HUES6 (cell line): ENCODE data around the gene ZHX3.

ENCODE experiments used
- H3K27ac ChIP-seq: 2 replicates; pipeline ENCODE4 v1.7.0; 2013; ENCODE audit warnings: low read depth, mild to moderate bottlenecking, low read length, inconsistent platforms
- H3K27me3 ChIP-seq: 2 replicates; pipeline ENCODE4 v1.6.1; 2013; ENCODE audit warnings: low read length; ENCODE audit not compliant: control insufficient read depth, insufficient read depth
- H3K36me3 ChIP-seq: 2 replicates; pipeline ENCODE4 v1.6.1; 2013; ENCODE audit warnings: low read length; ENCODE audit not compliant: control insufficient read depth, insufficient read depth
- H3K4me1 ChIP-seq: 2 replicates; pipeline ENCODE4 v1.6.1; 2013; ENCODE audit warnings: low read length; ENCODE audit not compliant: control insufficient read depth, insufficient read depth
- H3K4me3 ChIP-seq: 2 replicates; pipeline ENCODE4 v1.5.1; 2013; ENCODE audit warnings: low read depth, low read length
- H3K9ac ChIP-seq: one replicate; pipeline ENCODE4 v1.6.1; 2013; ENCODE audit warnings: mild to moderate bottlenecking, low read length
- H3K9me3 ChIP-seq: 2 replicates; pipeline ENCODE4 v1.6.1; 2013; ENCODE audit warnings: low read depth, low read length; ENCODE audit not compliant: control insufficient read depth, insufficient read depth

ZHX3 gene

DNA sequence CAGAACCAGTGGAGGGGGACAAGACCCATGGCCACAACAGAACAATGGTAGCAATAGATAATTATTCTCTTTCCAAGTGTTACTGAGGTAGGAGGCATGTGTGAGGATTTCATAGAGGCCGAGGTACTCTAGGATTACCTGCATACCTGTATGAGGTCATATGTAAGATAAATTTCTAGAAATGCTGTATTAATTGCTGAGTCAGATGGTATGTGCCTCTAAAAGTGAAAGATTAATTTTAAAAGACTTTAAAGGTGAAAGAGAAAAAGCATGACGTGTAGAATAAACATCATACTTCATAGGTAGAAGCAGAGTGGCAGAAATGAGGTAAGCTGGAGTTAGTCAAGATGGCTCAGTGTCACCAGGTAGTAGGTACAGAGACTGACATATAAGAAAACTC is 51.6 kb downstream of the ZHX3 start:
- no peak overlapping the region for H3K27ac ChIP-seq

DNA sequence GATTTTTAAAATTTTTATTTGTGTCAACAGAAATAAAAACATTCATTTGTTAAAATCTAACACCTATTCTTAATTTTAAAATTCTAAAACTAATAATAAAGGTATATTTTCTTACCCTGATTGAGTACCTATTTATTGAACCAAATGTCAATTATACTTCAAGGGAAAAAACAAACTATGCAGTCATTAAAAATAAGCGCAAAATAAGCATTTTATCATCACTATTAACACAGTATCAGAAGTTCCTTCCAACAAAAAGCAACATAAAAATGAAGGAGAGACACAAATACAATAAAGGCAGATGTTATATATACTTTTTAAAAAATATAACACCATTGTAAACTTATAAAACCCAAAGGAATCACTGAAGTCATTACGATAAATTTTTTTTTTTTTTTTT is 52.7 kb downstream of the ZHX3 start:
- Histone ChIP-seq H3K27me3 (no peaks in the 10 kb centered on the region), H3K4me1 (no peaks in the 10 kb centered on the region), H3K4me3 (no peak overlapping the region), H3K27ac (no peak overlapping the region), H3K9me3 (no peaks in the 10 kb centered on the region), H3K36me3 (no peaks in the 10 kb centered on the region), H3K9ac (no peak overlapping the region)

More for the DNA sequence above, 51.6 kb downstream of the ZHX3 start:
- no peaks in the 10 kb centered on the region for H3K9me3 ChIP-seq
- H3K36me3 ChIP-seq, result no peaks in the 10 kb centered on the region
- no peak overlapping the region for H3K9ac ChIP-seq
- H3K27me3 ChIP-seq, result no peaks in the 10 kb centered on the region
- H3K4me1 ChIP-seq, result no peaks in the 10 kb centered on the region
- H3K4me3 ChIP-seq, result no peak overlapping the region

DNA sequence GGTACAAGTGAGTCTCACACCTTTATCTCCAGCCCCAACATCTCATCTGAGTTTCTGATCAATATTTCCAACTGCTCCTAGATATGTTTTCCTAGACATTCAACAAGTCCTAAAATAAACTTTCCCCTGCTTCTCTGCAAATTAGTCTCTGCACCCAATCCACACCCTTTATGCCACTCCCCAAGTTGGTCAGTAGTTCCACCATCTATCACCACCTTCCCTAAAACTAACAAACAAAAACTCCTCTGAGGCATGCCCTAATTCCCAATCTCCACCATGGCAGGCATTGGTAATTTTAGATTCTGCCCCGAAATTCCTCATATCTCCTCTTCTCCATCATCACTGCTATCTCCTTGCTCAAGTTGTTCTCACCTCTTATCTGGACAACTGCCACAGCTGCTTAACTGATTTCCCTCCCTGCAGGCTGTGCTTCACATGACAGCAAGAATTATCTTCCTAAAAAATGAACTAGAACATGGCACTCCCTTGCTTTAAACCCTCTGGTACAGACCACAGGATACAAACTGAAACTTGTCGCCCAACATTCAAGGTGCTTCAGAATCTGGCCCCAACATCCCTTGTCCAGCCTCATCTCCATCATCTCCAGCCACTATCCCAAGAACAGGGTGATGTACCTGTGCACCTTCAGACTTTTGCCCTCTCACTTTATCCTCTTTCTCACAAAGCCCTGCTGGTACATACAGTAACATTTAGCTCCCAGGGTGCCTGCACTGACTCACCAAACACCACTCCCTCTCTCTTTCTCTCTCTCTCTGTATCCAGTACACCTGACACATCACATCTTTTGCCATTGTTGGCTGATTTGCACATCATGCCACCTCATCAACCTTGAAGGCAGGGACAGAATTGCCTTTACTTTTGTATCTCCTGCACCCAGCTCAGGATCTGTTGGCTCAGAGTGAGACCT is 55.5 kb downstream of the ZHX3 start:
- Histone ChIP-seq H3K36me3 (no peaks in the 10 kb centered on the region), H3K27ac (no peak overlapping the region), H3K9me3 (no peaks in the 10 kb centered on the region), H3K9ac (no peak overlapping the region), H3K4me3 (no peak overlapping the region), H3K4me1 (no peaks in the 10 kb centered on the region), H3K27me3 (no peaks in the 10 kb centered on the region)

DNA sequence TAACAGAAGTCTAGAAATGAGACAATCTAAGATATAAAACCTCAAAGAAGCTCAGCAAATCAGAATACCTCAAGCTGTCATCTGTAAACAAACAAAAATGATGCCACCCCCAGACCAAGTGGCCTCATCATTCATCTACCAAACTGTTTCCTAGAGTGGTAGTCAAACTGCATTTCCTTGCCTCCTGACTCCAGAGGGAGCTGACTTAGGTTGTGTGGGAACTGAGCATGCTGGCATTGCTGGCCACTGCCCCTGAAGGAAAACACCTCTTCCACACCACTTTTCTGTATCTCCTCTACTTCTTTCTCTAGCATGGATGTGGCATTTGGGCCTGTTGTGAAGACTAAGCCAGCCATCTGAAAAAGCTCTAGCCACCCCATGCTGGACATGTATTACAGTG is 56.3 kb downstream of the ZHX3 start:
- Histone ChIP-seq H3K36me3 (no peaks in the 10 kb centered on the region), H3K4me3 (no peak overlapping the region), H3K4me1 (no peaks in the 10 kb centered on the region), H3K9me3 (no peaks in the 10 kb centered on the region), H3K27me3 (no peaks in the 10 kb centered on the region), H3K27ac (no peak overlapping the region), H3K9ac (no peak overlapping the region)

DNA sequence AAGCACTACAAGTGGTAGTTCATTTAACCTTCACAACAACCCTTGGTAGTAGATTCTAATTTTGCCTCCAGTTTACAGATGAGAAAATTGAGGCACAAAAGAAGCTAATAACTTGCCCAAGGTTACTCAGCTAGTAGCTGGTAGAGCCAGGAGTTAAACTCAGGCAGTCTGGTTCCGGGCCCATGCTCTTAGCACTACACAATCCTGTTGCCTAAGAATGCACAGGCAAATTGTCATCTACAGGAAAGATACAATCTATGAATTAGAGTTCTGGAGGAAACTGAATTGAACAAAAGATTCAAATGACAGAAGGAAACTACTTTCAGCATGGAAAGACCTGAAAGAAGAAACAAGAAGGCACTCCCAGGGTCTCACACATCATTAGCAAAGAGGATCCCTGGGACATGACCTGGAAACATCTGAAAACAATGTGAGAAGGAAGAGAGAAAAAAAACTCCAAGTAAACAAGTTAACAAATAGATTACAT is 56.8 kb downstream of the ZHX3 start:
- Histone ChIP-seq H3K9ac (no peak overlapping the region), H3K36me3 (no peaks in the 10 kb centered on the region), H3K4me3 (no peak overlapping the region), H3K27me3 (no peaks in the 10 kb centered on the region), H3K4me1 (no peaks in the 10 kb centered on the region), H3K27ac (no peak overlapping the region), H3K9me3 (no peaks in the 10 kb centered on the region)

DNA sequence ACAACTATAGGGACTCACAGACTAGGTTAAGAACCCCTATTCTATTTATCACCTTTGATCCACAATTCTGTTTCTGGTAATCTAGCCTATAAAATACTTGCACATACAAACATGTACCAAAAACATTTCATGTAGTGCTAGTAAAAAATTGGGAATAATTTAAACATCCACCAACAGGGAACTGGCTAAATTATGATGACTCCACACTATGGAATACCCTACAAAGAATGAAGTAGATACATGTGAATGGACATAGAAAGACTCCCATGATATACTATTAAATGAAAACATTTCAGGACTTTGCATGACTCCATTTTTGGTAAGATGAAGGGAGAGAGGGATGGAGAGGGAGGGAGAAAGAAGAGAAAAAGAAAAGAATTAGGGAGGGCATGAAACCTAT is 58.2 kb downstream of the ZHX3 start:
- no peaks in the 10 kb centered on the region for H3K9me3 ChIP-seq
- no peak overlapping the region for H3K9ac ChIP-seq
- no peaks in the 10 kb centered on the region for H3K36me3 ChIP-seq
- no peaks in the 10 kb centered on the region for H3K4me1 ChIP-seq
- no peak overlapping the region for H3K27ac ChIP-seq
- no peaks in the 10 kb centered on the region for H3K27me3 ChIP-seq
- no peak overlapping the region for H3K4me3 ChIP-seq

DNA sequence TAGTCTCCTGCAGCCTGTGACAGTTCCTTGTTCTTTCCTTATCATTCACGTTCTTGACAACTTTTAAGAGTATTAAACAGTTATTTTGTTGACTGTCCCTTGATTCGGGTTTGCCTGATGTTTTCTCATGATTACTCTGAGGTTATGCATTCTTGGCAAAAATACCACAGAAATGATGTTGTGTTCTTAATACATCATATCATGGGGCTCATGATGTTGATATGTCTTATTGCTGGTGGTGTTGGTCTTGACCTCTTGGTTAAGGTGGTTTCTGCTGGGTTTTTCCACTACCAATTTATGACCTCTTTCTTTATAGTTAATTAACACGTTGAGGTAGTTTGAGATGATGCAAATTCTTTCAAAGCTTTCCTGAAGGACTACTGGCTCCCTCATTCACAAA is 59.1 kb downstream of the ZHX3 start:
- no peak overlapping the region for H3K4me3 ChIP-seq
- no peaks in the 10 kb centered on the region for H3K4me1 ChIP-seq
- H3K36me3 ChIP-seq, result no peaks in the 10 kb centered on the region
- no peak overlapping the region for H3K27ac ChIP-seq
- no peak overlapping the region for H3K9ac ChIP-seq
- H3K9me3 ChIP-seq, result no peaks in the 10 kb centered on the region
- H3K27me3 ChIP-seq, result no peaks in the 10 kb centered on the region

DNA sequence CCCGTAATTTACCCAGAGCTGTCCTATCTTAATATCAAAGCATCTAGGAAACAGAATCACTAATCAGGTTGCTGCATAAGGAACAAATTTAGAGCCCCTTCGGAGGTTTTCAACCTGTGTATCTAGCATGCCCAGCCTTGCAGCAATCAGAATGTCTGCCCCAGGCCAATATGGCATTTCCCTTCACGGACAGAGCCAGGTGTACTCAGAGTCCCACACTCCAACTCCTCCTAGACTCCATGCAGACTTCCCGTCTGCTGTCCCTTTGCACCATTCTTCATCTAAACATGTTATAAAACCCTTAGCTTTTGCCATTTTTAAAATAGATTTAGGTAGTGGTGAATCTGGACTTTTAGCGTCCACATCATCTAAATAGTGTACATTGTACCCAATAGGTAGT is 61.0 kb downstream of the ZHX3 start:
- H3K27ac ChIP-seq, result no peak overlapping the region
- H3K27me3 ChIP-seq, result no peaks in the 10 kb centered on the region

DNA sequence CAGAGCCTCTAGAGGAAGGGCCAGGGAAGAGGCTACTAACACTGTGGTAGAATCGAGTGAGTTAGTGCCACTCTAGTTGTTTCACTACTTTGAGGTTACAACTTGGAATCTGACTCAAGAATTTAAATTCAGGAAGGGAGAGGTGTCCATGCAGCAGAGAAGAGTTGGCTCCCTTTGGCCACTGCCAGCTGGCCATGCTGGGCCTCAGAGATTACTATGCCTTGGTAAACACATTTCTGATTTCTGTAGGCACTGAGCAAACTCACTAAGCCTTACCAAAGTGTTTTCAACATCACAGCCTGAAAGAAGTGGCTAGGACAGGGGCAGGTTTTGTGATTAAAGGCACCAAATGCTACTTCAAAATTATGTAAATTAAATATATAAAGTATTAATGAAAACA is 61.9 kb downstream of the ZHX3 start:
- no peak overlapping the region for H3K27ac ChIP-seq

More for the DNA sequence above, 61.0 kb downstream of the ZHX3 start:
- Histone ChIP-seq H3K36me3 (no peaks in the 10 kb centered on the region), H3K4me3 (no peak overlapping the region), H3K9me3 (no peaks in the 10 kb centered on the region), H3K4me1 (no peaks in the 10 kb centered on the region), H3K9ac (no peak overlapping the region)

DNA sequence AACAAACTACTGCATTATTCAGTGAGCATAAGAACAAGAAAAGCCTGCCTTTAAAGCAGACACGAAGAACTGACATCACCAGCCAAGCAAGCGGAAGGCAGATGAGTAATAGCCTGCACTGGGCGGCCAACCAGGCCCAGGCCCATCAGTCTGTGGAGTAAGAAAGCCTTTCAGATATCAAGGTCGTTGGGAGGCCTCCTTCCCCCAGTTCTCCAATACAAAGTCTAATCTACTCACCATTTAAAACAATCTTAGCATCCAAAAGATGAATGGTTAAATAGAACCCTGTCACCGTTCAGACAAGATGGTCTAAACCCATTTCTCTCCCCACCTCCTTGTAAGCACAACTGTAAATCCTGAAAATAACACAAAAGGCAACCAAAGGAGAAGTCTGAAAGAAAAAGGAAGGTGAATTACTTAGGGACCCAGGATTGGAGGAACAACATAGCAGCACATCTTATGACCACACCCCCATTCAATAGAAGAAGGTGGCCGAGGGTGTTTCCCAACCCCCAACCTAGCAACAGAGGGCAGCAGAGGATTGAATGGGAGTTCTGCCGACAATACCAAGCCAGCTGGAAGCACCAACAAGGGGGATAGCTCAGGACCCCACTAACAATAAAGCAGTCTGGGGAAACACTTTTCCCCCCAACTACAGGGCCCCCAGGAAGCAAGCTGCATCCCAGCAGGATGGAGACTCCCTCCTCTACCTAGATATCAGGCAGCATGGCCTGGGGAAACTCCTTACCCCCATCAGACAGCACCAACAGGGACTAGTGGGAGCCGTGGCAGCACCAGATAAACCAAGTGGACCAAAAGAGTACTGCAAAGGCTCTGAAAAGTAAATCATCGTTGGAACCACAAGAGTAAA is 67.9 kb downstream of the ZHX3 start:
- no peak overlapping the region for H3K9ac ChIP-seq
- H3K4me1 ChIP-seq, result peaks cover 15% of the 10 kb centered on the region
- H3K27ac ChIP-seq, result no peak overlapping the region

More for the DNA sequence above, 61.9 kb downstream of the ZHX3 start:
- Histone ChIP-seq H3K4me1 (no peaks in the 10 kb centered on the region), H3K27me3 (no peaks in the 10 kb centered on the region), H3K36me3 (no peaks in the 10 kb centered on the region), H3K9ac (no peak overlapping the region), H3K4me3 (no peak overlapping the region), H3K9me3 (no peaks in the 10 kb centered on the region)

More for the DNA sequence above, 67.9 kb downstream of the ZHX3 start:
- Histone ChIP-seq H3K36me3 (no peaks in the 10 kb centered on the region), H3K27me3 (no peaks in the 10 kb centered on the region; the same call in 1 of the 2 replicates), H3K9me3 (no peaks in the 10 kb centered on the region), H3K4me3 (no peak overlapping the region)
